WTC11 (cell line): ENCODE measurements around the gene FAF1. TPM values are rescaled to one million over a fixed set of nuclear protein-coding genes. Genes with fewer than 3 reads are reported as not detected.

ENCODE experiments used
- ATF3 ChIP-seq: sonication (generic); formaldehyde crosslinking; conservative IDR thresholded peaks from 2 replicates; pipeline ENCODE4 v1.8.1; 2022; ENCODE audit warnings: mild to moderate bottlenecking, missing genetic modification reagents
- CREM ChIP-seq: sonication (generic); formaldehyde crosslinking; IDR thresholded peaks from 2 replicates; pipeline ENCODE4 v1.8.1; 2022; ENCODE audit warnings: mild to moderate bottlenecking, missing genetic modification reagents, moderate library complexity
- E2F5 ChIP-seq: sonication (generic); formaldehyde crosslinking; IDR thresholded peaks from 2 replicates; pipeline ENCODE4 v1.8.1; 2022; ENCODE audit warnings: mild to moderate bottlenecking, moderate library complexity, missing genetic modification reagents
- EMX1 ChIP-seq: fragments of 250-450 bp; sonication (Bioruptor Pico); IDR thresholded peaks from 2 replicates; pipeline ENCODE4 v1.8.0; 2021; ENCODE audit warnings: mild to moderate bottlenecking
- FOXK1 ChIP-seq: sonication (generic); formaldehyde crosslinking; IDR thresholded peaks from 2 replicates; pipeline ENCODE4 v1.8.0; 2022; ENCODE audit warnings: mild to moderate bottlenecking, moderate library complexity, missing genetic modification reagents
- IRF2 ChIP-seq: sonication (generic); formaldehyde crosslinking; IDR thresholded peaks from 2 replicates; pipeline ENCODE4 v1.8.0; 2022; ENCODE audit warnings: low read depth, missing genetic modification reagents, borderline replicate concordance
- MYBL2 ChIP-seq: sonication (generic); formaldehyde crosslinking; IDR thresholded peaks from 2 replicates; pipeline ENCODE4 v1.8.1; 2023; ENCODE audit warnings: mild to moderate bottlenecking, moderate library complexity, missing genetic modification reagents
- NFATC4 ChIP-seq: fragments of 250-450 bp; sonication (Bioruptor Pico); IDR thresholded peaks from 2 replicates; pipeline ENCODE4 v1.9.0; 2021; ENCODE audit warnings: mild to moderate bottlenecking
- NR3C1 ChIP-seq: sonication (generic); formaldehyde crosslinking; conservative IDR thresholded peaks from 2 replicates; pipeline ENCODE4 v1.8.1; 2023; ENCODE audit warnings: low read depth, mild to moderate bottlenecking, missing genetic modification reagents
- RELA ChIP-seq: sonication (generic); formaldehyde crosslinking; IDR thresholded peaks from 2 replicates; pipeline ENCODE4 v1.8.1; 2022; ENCODE audit warnings: missing genetic modification reagents, mild to moderate bottlenecking, borderline replicate concordance
- SOX15 ChIP-seq: fragments of 250-450 bp; sonication (Bioruptor Pico); IDR thresholded peaks from 2 replicates; pipeline ENCODE4 v1.9.0; 2021; ENCODE audit warnings: mild to moderate bottlenecking
- TP53 ChIP-seq: sonication (generic); formaldehyde crosslinking; IDR thresholded peaks from 2 replicates; pipeline ENCODE4 v1.8.1; 2023; ENCODE audit warnings: mild to moderate bottlenecking, missing genetic modification reagents
- USF2 ChIP-seq: sonication (generic); formaldehyde crosslinking; IDR thresholded peaks from 2 replicates; pipeline ENCODE4 v1.8.1; 2023; ENCODE audit warnings: mild to moderate bottlenecking, missing genetic modification reagents, moderate library complexity
- ZNF219 ChIP-seq: sonication (generic); formaldehyde crosslinking; IDR thresholded peaks from 2 replicates; pipeline ENCODE4 v1.8.0; 2023; ENCODE audit warnings: missing genetic modification reagents, mild to moderate bottlenecking, borderline replicate concordance
- ZNF263 ChIP-seq: sonication (generic); formaldehyde crosslinking; IDR thresholded peaks from 2 replicates; pipeline ENCODE4 v1.8.1; 2022; ENCODE audit warnings: low read depth, mild to moderate bottlenecking, moderate library complexity, missing genetic modification reagents
- ZNF317 ChIP-seq: sonication (generic); formaldehyde crosslinking; IDR thresholded peaks from 2 replicates; pipeline ENCODE4 v1.8.1; 2023; ENCODE audit warnings: low read depth, mild to moderate bottlenecking, moderate library complexity, missing genetic modification reagents, borderline replicate concordance
- ZNF512 ChIP-seq: sonication (generic); formaldehyde crosslinking; IDR thresholded peaks from 2 replicates; pipeline ENCODE4 v1.8.1; 2022; ENCODE audit warnings: missing genetic modification reagents, borderline replicate concordance
- total RNA-seq: library from RNA; stranded (reverse); gene quantifications from 3 replicates; pipeline ENCODE4 v1.2.3, GENCODE V29; 2021
- TF ChIP-seq, protein P1 (sequence below): sonication (generic); formaldehyde crosslinking; IDR thresholded peaks from 2 replicates; pipeline ENCODE4 v1.8.0; 2022; ENCODE audit warnings: missing genetic modification reagents
- TF ChIP-seq, protein P2 (sequence below): sonication (generic); formaldehyde crosslinking; IDR thresholded peaks from 2 replicates; pipeline ENCODE4 v1.8.1; 2023; ENCODE audit warnings: mild to moderate bottlenecking, missing genetic modification reagents, moderate library complexity
- TF ChIP-seq, protein P3 (sequence below): sonication (generic); formaldehyde crosslinking; IDR thresholded peaks from 2 replicates; pipeline ENCODE4 v1.8.0; 2022; ENCODE audit warnings: mild to moderate bottlenecking, missing genetic modification reagents
- TF ChIP-seq, protein P4 (sequence below): fragments of 250-450 bp; sonication (Bioruptor Pico); IDR thresholded peaks from 2 replicates; pipeline ENCODE4 v1.8.0; 2021; ENCODE audit warnings: mild to moderate bottlenecking
- TF ChIP-seq, protein P5 (sequence below): sonication (generic); formaldehyde crosslinking; IDR thresholded peaks from 2 replicates; pipeline ENCODE4 v1.8.0; 2022; ENCODE audit warnings: mild to moderate bottlenecking, missing genetic modification reagents
- TF ChIP-seq, protein P6 (sequence below): sonication (generic); formaldehyde crosslinking; IDR thresholded peaks from 2 replicates; pipeline ENCODE4 v1.8.1; 2023; ENCODE audit warnings: mild to moderate bottlenecking, moderate library complexity, missing genetic modification reagents

FAF1 gene
- total RNA-seq, 1 experiment from 2014 or later = 53.5 TPM

DNA sequence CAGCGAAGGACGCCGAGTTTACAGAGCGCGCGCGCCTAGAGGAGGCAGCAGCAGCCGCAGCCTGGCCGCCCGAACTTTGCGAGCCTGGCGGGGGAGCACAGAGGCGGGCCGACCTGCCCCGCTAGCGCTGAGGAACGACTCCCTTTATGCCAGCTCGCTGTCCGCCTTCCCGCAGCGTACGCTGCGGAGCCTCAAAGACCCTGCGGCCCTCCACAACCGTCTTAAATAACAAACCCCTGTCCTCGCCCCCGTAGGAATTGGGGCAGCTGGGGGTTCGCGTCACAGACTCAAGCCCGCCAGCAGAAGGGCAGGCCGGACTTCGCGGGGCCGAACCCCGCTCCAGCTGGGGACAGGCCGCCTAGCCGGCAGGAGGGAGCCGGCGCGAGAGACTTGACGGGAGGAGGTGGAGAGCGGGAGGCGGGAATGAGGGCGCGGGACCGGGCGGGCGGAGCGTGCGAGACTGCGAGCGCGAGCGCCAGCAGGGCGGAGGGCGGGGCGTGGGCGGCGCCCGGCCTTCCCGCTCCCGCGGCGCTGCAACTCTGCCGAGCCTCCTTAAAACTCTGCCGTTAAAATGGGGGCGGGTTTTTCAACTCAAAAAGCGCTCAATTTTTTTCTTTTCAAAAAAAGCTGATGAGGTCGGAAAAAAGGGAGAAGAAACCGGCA is 8.2 kb upstream of the FAF1 start (continued):
- TF ChIP-seq, protein P1, sequence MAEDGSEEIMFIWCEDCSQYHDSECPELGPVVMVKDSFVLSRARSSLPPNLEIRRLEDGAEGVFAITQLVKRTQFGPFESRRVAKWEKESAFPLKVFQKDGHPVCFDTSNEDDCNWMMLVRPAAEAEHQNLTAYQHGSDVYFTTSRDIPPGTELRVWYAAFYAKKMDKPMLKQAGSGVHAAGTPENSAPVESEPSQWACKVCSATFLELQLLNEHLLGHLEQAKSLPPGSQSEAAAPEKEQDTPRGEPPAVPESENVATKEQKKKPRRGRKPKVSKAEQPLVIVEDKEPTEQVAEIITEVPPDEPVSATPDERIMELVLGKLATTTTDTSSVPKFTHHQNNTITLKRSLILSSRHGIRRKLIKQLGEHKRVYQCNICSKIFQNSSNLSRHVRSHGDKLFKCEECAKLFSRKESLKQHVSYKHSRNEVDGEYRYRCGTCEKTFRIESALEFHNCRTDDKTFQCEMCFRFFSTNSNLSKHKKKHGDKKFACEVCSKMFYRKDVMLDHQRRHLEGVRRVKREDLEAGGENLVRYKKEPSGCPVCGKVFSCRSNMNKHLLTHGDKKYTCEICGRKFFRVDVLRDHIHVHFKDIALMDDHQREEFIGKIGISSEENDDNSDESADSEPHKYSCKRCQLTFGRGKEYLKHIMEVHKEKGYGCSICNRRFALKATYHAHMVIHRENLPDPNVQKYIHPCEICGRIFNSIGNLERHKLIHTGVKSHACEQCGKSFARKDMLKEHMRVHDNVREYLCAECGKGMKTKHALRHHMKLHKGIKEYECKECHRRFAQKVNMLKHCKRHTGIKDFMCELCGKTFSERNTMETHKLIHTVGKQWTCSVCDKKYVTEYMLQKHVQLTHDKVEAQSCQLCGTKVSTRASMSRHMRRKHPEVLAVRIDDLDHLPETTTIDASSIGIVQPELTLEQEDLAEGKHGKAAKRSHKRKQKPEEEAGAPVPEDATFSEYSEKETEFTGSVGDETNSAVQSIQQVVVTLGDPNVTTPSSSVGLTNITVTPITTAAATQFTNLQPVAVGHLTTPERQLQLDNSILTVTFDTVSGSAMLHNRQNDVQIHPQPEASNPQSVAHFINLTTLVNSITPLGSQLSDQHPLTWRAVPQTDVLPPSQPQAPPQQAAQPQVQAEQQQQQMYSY (CRISPR knock-in tag) = no peak
- TF ChIP-seq E2F5 (CRISPR knock-in tag) = peak; percentile 92; the same call in 1 of the 2 replicates
- TF ChIP-seq NR3C1 (CRISPR knock-in tag) = no peak
- no peak for TF ChIP-seq RELA (CRISPR knock-in tag)
- no peak for TF ChIP-seq EMX1
- TF ChIP-seq MYBL2 (CRISPR knock-in tag) = peak; percentile 26; the same call in 1 of the 2 replicates
- TF ChIP-seq ATF3 (CRISPR knock-in tag) = no peak
- no peak for TF ChIP-seq NFATC4 (CRISPR knock-in tag)
- TF ChIP-seq, protein P2, sequence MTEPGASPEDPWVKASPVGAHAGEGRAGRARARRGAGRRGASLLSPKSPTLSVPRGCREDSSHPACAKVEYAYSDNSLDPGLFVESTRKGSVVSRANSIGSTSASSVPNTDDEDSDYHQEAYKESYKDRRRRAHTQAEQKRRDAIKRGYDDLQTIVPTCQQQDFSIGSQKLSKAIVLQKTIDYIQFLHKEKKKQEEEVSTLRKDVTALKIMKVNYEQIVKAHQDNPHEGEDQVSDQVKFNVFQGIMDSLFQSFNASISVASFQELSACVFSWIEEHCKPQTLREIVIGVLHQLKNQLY (CRISPR knock-in tag) = peak; percentile 49; the same call in 1 of the 2 replicates
- no peak for TF ChIP-seq ZNF512 (CRISPR knock-in tag)
- TF ChIP-seq IRF2 (CRISPR knock-in tag) = no peak
- TF ChIP-seq, protein P3, sequence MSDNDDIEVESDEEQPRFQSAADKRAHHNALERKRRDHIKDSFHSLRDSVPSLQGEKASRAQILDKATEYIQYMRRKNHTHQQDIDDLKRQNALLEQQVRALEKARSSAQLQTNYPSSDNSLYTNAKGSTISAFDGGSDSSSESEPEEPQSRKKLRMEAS = peak; percentile 79
- TF ChIP-seq, protein P4, sequence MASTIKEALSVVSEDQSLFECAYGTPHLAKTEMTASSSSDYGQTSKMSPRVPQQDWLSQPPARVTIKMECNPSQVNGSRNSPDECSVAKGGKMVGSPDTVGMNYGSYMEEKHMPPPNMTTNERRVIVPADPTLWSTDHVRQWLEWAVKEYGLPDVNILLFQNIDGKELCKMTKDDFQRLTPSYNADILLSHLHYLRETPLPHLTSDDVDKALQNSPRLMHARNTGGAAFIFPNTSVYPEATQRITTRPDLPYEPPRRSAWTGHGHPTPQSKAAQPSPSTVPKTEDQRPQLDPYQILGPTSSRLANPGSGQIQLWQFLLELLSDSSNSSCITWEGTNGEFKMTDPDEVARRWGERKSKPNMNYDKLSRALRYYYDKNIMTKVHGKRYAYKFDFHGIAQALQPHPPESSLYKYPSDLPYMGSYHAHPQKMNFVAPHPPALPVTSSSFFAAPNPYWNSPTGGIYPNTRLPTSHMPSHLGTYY = no peak
- no peak; the same call in 1 of the 2 replicates for TF ChIP-seq FOXK1 (CRISPR knock-in tag)
- no peak for TF ChIP-seq CREM (CRISPR knock-in tag)
- no peak for TF ChIP-seq USF2 (CRISPR knock-in tag)
- TF ChIP-seq, protein P5, sequence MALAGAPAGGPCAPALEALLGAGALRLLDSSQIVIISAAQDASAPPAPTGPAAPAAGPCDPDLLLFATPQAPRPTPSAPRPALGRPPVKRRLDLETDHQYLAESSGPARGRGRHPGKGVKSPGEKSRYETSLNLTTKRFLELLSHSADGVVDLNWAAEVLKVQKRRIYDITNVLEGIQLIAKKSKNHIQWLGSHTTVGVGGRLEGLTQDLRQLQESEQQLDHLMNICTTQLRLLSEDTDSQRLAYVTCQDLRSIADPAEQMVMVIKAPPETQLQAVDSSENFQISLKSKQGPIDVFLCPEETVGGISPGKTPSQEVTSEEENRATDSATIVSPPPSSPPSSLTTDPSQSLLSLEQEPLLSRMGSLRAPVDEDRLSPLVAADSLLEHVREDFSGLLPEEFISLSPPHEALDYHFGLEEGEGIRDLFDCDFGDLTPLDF = no peak
- TF ChIP-seq ZNF263 = peak; percentile 49; the same call in 1 of the 2 replicates
- no peak for TF ChIP-seq ZNF219
- no peak for TF ChIP-seq ZNF317 (CRISPR knock-in tag)
- TF ChIP-seq, protein P6, sequence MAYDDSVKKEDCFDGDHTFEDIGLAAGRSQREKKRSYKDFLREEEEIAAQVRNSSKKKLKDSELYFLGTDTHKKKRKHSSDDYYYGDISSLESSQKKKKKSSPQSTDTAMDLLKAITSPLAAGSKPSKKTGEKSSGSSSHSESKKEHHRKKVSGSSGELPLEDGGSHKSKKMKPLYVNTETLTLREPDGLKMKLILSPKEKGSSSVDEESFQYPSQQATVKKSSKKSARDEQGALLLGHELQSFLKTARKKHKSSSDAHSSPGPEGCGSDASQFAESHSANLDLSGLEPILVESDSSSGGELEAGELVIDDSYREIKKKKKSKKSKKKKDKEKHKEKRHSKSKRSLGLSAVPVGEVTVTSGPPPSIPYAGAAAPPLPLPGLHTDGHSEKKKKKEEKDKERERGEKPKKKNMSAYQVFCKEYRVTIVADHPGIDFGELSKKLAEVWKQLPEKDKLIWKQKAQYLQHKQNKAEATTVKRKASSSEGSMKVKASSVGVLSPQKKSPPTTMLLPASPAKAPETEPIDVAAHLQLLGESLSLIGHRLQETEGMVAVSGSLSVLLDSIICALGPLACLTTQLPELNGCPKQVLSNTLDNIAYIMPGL (CRISPR knock-in tag) = no peak
- TF ChIP-seq SOX15 (CRISPR knock-in tag) = no peak
- TF ChIP-seq TP53 (CRISPR knock-in tag) = no peak
